ENCODE measurements around the gene CAMKK2. TPM values are rescaled to one million over a fixed set of nuclear protein-coding genes. Genes with fewer than 3 reads are reported as not detected.
"Not testable (repeated sequence)": the region's sequence is repeated elsewhere in the genome, so short reads cannot be mapped to it uniquely, and the experiment has no call there.

CAMKK2 gene
- total RNA-seq, 1 donor from 2014 or later = 50.7 TPM

DNA sequence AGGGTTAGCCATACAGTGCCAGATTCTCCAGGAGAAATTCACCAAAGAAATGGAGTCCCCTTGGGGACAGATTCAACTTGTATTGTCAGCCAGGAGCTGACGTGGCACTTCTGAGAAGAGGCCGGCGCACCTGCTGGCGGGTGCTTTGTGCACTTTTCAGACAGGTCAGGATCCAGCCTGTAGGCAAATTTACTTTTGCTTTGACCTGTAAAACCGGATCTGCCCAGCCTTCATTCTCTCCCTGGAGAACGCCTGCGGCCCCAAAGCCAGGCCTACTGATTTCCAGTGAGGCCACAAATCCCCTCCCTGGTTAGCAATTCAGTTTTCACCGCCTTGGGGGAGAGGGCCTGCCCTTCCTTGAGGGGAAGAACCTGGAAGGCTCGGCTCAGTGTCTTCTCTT, 69.2 kb downstream of the CAMKK2 start:
- no peak for DNase-seq (ENCODE audit: extremely low read depth, low read depth, low spot score)

GRCh38 chr12:121226871-121227270, 69.6 kb downstream of the CAMKK2 start:
- not testable (repeated sequence) for DNase-seq (ENCODE audit: extremely low read depth, low read depth, low spot score)

DNA sequence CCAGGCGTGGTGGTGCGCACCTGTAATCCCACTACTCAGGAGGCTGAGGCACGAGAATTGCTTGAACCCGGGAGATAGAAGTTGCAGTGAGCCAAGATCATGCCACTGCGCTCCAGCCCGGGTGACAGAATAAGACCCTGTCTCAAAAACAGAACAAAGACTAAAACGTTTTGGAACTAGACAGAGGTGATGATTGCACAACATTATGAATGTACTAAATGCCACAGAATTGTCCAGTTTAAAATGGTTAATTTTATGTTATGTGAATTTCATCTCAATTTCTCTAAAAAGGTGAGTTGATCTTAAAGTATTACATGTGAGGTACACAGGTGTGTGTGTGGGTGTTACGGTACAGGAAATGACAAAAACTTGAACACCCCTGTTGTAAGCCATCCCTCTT, 70.1 kb downstream of the CAMKK2 start:
- no peak for DNase-seq (ENCODE audit: extremely low read depth, low read depth, low spot score)

DNA sequence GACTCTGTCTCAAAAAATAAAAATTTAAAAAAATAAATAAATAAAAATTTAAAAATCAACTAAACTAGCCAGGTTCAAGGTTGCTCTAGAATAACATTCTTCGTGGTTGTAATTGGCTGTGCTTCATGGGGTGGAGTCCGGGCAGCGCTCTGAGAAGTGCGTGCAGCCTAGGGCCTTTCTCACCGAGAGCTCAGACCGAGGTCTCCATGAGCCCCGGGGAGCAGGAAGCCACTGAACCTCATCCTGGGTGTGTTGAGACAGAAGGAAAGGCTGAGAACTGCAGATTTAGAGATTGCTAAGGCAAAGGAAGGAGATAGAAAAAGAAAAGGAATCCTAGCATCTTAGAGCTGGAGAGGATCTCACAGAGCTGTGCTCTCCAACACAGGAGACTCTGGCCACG, 71.9 kb downstream of the CAMKK2 start:
- no peak for DNase-seq (ENCODE audit: extremely low read depth, low read depth, low spot score)

- DNase-seq (ENCODE audit: extremely low read depth, low read depth, low spot score) = no peak
Observed at GRCh38 chr12:121223292-121224285, 72.9 kb downstream of the CAMKK2 start.

- DNase-seq (ENCODE audit: extremely low read depth, low read depth, low spot score) = no peak
Observed at GRCh38 chr12:121222847-121223246, 73.7 kb downstream of the CAMKK2 start.

DNA sequence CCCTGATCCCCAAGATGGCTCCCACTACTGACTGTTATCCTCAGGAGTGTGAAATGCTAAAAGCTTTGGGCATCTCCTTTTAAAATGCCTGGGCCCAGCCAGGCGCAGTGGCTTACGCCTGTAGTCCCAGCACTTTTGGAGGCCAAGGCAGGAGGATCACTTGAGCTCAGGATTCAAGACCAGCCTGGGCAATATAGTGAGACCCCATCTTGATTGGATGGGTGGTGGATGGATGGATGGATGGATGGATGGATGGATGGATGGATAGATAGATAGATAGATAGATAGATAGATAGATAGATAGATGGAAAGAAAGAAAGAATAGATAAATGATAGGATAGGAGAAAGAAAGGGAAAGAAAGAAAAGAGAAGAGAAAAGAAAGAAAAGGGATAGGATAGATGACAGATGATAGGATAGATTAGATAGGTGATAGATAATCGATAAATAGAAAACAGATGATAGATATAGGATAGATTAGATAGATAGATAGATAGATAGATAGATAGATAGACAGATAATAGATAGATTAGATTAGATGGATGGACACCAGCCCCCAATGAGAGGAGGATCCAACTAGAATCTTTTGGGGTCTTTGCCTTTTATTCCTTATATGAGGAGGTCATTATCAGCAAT, 77.0 kb downstream of the CAMKK2 start:
- DNase-seq (ENCODE audit: extremely low read depth, low read depth, low spot score) = no peak

DNA sequence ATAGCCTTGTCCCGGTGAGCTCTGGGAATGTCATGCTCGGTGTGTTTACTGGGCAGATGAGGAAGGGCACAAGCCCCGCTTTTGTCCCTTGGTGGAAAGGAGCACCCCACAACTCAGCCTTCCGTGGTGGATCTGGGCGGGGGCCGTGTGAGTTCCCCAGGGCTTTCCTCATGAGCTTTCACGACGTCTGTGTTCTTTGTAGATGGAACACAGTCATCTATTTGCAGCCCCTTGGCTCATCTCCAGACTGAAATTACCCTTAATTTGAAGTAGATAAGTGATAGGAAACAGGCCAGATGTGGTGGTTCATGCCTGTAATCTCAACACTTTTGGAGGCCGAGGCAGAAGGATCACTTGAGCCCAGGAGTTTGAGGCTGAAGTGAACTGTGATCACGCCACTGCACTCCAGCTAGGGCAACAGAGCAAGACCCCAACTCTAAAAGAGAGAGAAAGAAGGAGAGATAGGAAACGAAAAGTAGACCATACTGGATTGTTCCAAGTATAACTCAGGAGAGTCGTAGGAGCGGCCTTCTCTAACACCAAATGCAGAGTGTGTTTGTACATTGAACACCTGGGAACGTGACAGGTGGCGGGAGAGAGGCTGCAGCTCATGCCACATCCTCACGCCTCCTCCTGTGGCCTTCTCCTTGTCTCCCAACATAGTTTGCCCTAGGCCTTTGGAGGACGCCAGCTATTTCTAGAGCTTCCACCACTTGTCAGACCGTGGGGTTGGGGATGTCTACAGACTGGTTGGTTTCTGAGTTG, 77.7 kb downstream of the CAMKK2 start:
- DNase-seq (ENCODE audit: extremely low read depth, low read depth, low spot score) = no peak

DNA sequence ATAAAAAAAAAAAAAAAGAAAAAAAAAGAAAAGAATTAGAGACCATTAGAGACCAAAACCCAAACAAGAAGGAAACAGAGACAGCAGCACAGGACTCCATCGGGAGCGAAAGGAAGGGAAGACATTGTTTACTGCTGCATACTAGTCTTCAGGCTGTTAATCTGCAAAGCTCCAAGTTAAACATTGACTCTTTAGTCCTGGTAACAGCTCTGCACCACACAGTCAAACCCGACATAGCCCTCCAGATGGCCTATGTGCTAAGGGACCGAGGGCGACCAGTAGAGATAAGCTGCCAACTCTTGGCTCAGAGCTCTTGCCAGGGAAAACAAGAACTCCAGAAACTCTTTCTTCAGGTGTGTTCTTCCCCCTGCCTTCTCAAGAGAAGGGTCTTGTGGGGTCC, 78.7 kb downstream of the CAMKK2 start:
- DNase-seq (ENCODE audit: extremely low read depth, low read depth, low spot score) = no peak

GRCh38 chr12:121217063-121217462, 79.4 kb downstream of the CAMKK2 start:
- DNase-seq (ENCODE audit: extremely low read depth, low read depth, low spot score) = no peak

- no peak for DNase-seq (ENCODE audit: extremely low read depth, low read depth, low spot score)
Observed at GRCh38 chr12:121216102-121216501, 80.4 kb downstream of the CAMKK2 start.

GRCh38 chr12:121214855-121215745, 81.4 kb downstream of the CAMKK2 start:
- peak; percentile 62 for DNase-seq (ENCODE audit: extremely low read depth, low read depth, low spot score)

GRCh38 chr12:121214166-121214777, 82.2 kb downstream of the CAMKK2 start:
- DNase-seq (ENCODE audit: extremely low read depth, low read depth, low spot score) = no peak

- DNase-seq (ENCODE audit: extremely low read depth, low read depth, low spot score) = no peak
Observed at GRCh38 chr12:121212875-121213274, 83.6 kb downstream of the CAMKK2 start.

DNA sequence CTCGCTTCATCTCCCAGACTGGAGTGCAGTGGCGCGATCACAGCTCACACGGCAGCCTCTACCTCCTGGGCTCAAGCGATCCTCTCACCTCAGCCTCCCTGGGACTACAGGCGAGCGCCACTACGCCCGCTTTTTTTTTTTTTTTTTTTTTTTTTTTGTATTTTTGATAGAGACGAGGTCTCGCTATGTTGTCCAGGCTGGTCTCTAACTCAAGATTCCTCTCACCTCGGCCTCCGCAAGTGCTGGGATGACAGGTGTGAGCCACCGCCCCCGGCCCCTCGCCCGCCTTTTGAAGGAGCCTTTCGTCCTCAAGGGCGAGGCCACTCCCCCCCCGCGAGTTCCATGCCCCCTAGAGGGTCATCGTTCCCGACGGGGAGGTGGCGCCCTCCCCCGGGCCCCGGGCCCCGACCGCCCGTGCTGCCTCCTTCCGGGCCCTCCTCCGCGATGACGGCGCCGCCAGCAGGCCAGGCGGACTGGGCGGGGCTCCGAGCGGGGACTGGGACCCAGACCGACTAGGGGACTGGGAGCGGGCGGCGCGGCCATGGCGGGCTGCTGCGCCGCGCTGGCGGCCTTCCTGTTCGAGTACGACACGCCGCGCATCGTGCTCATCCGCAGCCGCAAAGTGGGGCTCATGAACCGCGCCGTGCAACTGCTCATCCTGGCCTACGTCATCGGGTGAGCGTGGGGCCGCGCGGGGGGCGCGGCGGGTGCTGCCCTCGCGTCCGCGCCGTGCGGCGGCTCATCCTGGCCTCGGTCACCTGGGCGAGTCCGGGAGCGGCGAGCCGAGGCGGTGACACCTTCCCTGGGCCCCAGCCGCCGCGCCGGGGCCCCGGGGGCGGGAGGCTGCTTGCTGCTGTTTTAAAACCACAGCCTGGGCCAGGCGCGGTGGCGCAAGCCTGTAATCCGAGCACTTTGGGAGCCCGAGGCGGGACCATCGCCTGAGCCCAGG, 86.6 kb downstream of the CAMKK2 start, which contains the start of gene P2RX4:
Gene P2RX4 (plus strand): TSS at position 506 of the 949 bp plus-strand sequence. CDS start 36 bp downstream, at position 542.
- no peak for DNase-seq (ENCODE audit: extremely low read depth, low read depth, low spot score)

DNA sequence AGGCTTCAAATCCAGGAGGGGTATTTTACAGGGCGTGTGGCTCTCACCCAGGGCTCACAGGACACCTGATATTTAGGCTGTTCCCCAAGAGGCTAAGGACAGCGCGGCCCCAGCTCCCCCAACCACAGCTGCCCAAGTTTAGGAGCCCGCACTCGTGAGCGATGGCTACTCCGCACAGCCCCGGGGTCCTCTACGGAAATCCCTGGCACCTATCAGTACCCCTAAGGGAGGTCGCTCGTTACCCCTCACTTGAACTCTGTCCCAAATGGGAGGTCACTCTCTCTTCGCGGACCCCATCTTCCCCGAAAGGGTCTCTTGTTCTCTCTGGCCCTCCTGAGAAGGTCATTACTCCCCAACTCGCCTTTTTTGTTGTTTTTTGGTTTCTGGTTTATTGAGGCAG, 87.3 kb downstream of the CAMKK2 start:
- DNase-seq (ENCODE audit: extremely low read depth, low read depth, low spot score) = no peak

DNA sequence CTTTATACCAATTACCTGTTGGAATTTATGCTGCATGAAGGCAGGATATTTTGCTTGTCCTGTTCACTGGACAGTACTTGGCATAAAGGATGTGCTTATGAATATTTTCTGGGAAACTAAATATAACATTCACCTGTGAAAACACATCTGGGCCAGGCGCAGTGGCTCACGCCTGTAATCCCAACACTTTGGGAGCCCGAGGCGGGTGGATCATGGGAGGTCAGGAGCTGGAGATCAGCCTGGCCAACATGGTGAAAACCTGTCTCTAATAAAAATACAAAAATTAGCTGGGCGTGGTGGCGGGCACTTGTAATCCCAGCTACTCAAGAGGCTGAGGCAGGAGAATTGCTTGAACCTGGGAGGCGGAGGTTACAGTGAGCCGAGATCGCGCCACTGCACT, 87.9 kb downstream of the CAMKK2 start:
- not testable (repeated sequence) for DNase-seq (ENCODE audit: extremely low read depth, low read depth, low spot score)

DNA sequence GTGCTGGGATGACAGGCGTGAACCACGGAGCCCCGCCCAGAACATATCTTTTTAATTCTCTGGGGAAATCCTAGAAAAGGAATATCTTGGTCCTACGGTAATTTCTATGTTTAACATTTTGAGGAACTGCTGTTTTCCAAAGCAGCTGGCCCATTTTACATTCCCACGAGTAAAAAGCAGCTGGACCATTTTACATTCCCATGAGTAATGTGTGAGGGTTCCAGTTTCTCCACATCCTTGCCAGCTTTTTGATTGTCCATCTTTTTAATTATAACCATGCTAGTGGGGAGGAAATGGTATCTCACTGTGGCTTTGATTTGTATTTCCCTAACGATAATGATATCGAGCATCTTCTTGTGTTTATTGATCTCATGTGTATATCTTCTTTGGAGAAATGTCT, 91.0 kb downstream of the CAMKK2 start:
- DNase-seq (ENCODE audit: extremely low read depth, low read depth, low spot score) = no peak

GRCh38 chr12:121203482-121203881, 93.0 kb downstream of the CAMKK2 start:
- DNase-seq (ENCODE audit: extremely low read depth, low read depth, low spot score) = no peak

Measured in glomerular endothelial cell (primary cell).